ENCODE data around the gene MRPL23. TPM values are rescaled to one million over a fixed set of nuclear protein-coding genes. Genes with fewer than 3 reads are reported as not detected.

The MRPL23 gene
- total RNA-seq, 1 experiment from 2014 or later, result 83.8 TPM

DNA sequence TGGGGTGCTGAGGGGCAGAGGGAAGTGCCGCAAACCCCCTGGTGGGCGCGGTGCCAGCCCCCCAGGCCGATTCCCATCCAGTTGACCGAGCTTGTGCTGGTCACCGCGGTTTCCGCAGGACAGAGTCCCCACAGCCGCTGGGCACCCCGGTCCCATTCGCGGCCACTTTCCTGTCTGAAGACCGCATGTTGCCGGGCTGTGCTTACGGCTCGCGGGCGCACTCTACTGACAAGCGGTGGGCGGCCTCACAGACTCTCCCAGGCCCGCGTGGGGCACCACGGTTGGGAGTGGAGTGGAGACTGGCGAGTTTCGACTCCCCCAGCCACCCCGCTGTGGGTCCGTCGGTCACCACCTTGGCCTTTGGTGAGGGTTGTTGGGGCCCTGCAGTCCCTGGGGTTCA is 51.2 kb downstream of the MRPL23 start:
- no TSS peak for BruUV-seq (replicated peaks)
- intact Hi-C loops (cut with micrococcal nuclease; ENCODE audit: unreplicated experiment), result no loop called here
- Histone ChIP-seq H3K4me1 (ENCODE audit: insufficient read depth, low read length, poor library complexity, severe bottlenecking) (no peaks in the 10 kb centered on the region), H3K27me3 (replicated peaks; ENCODE audit: insufficient read depth, low read depth, low read length, poor library complexity) (no peaks in the 10 kb centered on the region), H3K36me3 (ENCODE audit: insufficient read depth, low read length, poor library complexity, severe bottlenecking) (no peaks in the 10 kb centered on the region), H3K4me3 (ENCODE audit: low read depth, low read length, poor library complexity, severe bottlenecking) (no peak overlapping the region), H3K27ac (ENCODE audit: low read depth, low read length, poor library complexity, severe bottlenecking) (no peak overlapping the region), H3K9me3 (ENCODE audit: low read depth, low read length, poor library complexity, severe bottlenecking) (no peaks in the 10 kb centered on the region)
- no peak for TF ChIP-seq EZH2 (IDR thresholded peaks at IDR 0.05; ENCODE audit: borderline replicate concordance, low read depth, low read length, poor library complexity, severe bottlenecking)
- TF ChIP-seq, protein P1, sequence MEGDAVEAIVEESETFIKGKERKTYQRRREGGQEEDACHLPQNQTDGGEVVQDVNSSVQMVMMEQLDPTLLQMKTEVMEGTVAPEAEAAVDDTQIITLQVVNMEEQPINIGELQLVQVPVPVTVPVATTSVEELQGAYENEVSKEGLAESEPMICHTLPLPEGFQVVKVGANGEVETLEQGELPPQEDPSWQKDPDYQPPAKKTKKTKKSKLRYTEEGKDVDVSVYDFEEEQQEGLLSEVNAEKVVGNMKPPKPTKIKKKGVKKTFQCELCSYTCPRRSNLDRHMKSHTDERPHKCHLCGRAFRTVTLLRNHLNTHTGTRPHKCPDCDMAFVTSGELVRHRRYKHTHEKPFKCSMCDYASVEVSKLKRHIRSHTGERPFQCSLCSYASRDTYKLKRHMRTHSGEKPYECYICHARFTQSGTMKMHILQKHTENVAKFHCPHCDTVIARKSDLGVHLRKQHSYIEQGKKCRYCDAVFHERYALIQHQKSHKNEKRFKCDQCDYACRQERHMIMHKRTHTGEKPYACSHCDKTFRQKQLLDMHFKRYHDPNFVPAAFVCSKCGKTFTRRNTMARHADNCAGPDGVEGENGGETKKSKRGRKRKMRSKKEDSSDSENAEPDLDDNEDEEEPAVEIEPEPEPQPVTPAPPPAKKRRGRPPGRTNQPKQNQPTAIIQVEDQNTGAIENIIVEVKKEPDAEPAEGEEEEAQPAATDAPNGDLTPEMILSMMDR (conservative IDR thresholded peaks at IDR 0.05; ENCODE audit: low read depth, low read length), result no peak
- no peak for DNase-seq (ENCODE audit: low spot score)
- ChIA-PET POLR2A (ENCODE audit: low non-redundant PET) (no interaction called here), CTCF (no interaction called here)

DNA sequence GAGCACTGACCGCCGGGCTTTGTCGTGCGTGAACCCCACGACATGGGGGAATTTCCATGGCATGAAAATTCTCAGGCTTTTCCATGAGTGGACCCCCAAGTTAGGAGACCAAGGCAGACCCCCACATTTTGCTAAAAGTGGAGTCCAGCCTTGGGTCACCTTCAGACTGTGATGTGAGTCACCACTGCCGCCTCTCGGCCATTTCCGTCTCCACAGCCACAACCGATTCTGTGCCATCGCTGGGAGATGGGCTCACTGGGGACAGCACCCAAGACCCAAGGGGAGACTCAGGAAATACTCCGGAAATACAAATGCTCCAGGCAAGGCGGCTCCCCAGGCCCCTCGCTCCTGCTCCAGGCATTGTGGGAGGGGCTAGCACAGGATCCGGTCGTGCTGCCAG is 51.7 kb downstream of the MRPL23 start:
- ChIA-PET POLR2A (ENCODE audit: low non-redundant PET) (no interaction called here), CTCF (no interaction called here)
- intact Hi-C loops (cut with micrococcal nuclease; ENCODE audit: unreplicated experiment), result no loop called here
- TF ChIP-seq, protein P1 (conservative IDR thresholded peaks at IDR 0.05; ENCODE audit: low read depth, low read length), result no peak
- TF ChIP-seq EZH2 (IDR thresholded peaks at IDR 0.05; ENCODE audit: borderline replicate concordance, low read depth, low read length, poor library complexity, severe bottlenecking), result no peak
- Histone ChIP-seq H3K9me3 (ENCODE audit: low read depth, low read length, poor library complexity, severe bottlenecking) (no peaks in the 10 kb centered on the region), H3K4me1 (ENCODE audit: insufficient read depth, low read length, poor library complexity, severe bottlenecking) (no peaks in the 10 kb centered on the region), H3K4me3 (ENCODE audit: low read depth, low read length, poor library complexity, severe bottlenecking) (no peak overlapping the region), H3K27ac (ENCODE audit: low read depth, low read length, poor library complexity, severe bottlenecking) (no peak overlapping the region), H3K27me3 (replicated peaks; ENCODE audit: insufficient read depth, low read depth, low read length, poor library complexity) (no peaks in the 10 kb centered on the region), H3K36me3 (ENCODE audit: insufficient read depth, low read length, poor library complexity, severe bottlenecking) (no peaks in the 10 kb centered on the region)
- BruUV-seq (replicated peaks), result no TSS peak
- DNase-seq (ENCODE audit: low spot score), result no peak

DNA sequence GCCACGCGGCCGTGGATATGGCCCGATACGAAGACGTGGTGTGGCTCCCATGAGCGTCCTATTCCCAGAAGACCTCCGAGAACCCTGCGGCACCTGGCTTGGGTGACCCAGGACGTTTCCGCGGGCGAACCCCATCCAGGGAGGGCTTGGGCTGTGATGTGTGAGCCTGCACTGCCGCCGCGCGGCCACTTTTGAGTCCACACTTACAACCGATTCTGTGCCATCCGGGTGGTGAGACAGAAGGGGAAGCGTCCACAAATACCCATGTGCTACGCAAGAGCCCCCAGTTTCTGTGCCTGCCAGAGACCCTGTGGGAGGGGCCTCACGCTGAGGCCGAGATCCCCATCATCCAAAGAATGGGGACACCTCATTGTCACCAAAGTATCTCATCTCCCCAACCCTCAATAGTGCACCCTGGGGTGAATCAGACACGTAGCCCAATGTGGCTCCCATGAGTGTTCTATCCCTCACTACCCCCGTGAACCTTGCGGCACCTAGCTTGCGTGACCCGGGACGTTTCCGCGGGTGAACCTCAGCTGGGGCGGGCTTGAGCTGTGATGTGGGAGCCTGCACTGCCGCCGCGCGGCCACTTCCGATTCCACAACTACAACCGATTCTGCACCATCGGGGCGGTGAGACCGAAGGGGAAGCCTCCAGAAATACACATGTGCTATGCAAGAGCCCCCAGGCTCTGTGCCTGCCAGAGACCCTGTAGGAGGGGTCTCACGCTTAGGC is 55.1 kb downstream of the MRPL23 start:
- Histone ChIP-seq H3K4me3 (ENCODE audit: low read depth, low read length, poor library complexity, severe bottlenecking) (no peak overlapping the region), H3K9me3 (ENCODE audit: low read depth, low read length, poor library complexity, severe bottlenecking) (no peaks in the 10 kb centered on the region), H3K4me1 (ENCODE audit: insufficient read depth, low read length, poor library complexity, severe bottlenecking) (no peaks in the 10 kb centered on the region), H3K27me3 (replicated peaks; ENCODE audit: insufficient read depth, low read depth, low read length, poor library complexity) (no peaks in the 10 kb centered on the region), H3K27ac (ENCODE audit: low read depth, low read length, poor library complexity, severe bottlenecking) (no peak overlapping the region), H3K36me3 (ENCODE audit: insufficient read depth, low read length, poor library complexity, severe bottlenecking) (no peaks in the 10 kb centered on the region)
- BruUV-seq (replicated peaks), result no TSS peak
- intact Hi-C loops (cut with micrococcal nuclease; ENCODE audit: unreplicated experiment), result no loop called here
- ChIA-PET CTCF (no interaction called here), POLR2A (ENCODE audit: low non-redundant PET) (no interaction called here)
- no peak for DNase-seq (ENCODE audit: low spot score)
- TF ChIP-seq EZH2 (IDR thresholded peaks at IDR 0.05; ENCODE audit: borderline replicate concordance, low read depth, low read length, poor library complexity, severe bottlenecking), result no peak
- TF ChIP-seq, protein P1 (conservative IDR thresholded peaks at IDR 0.05; ENCODE audit: low read depth, low read length), result no peak
